IMR-90 (cell line): Measurements from ENCODE around the gene MYADML2. TPM values are rescaled to one million over a fixed set of nuclear protein-coding genes. Genes with fewer than 3 reads are reported as not detected.
A peak's percentile ranks its signal among the peaks of the same experiment; 100 is the strongest.

Experiments used
- BHLHE40 ChIP-seq: fragments of 150-350 bp; IDR thresholded peaks from 2 replicates; pipeline ENCODE4 v1.6.1; 2016; ENCODE audit warnings: mild to moderate bottlenecking, low read depth, low read length
- MAFK ChIP-seq: IDR thresholded peaks from 2 replicates; pipeline ENCODE4 v1.6.1; 2012; ENCODE audit warnings: low read depth, low read length, improper control_type of control experiment
- polyA plus RNA-seq, 3 experiments: library from polyadenylated mRNA; depleted of rRNA; stranded (reverse); fragments of >200 nt; gene quantifications; 2 replicates each; pipeline ENCODE4 v1.2.3, GENCODE V29; 2012; ENCODE audit warnings: low replicate concordance in 1 of 3
- total RNA-seq: library from RNA; depleted of rRNA; stranded (reverse); fragments of >200 nt; gene quantifications from 2 replicates; pipeline ENCODE4 v1.2.3, GENCODE V29; 2012
- TF ChIP-seq, protein P1 (sequence below): conservative IDR thresholded peaks from 2 replicates; pipeline ENCODE4 v1.5.1; 2012; ENCODE audit warnings: mild to moderate bottlenecking, low read depth, low read length, improper control_type of control experiment

MYADML2 gene
- total and polyA plus RNA-seq, 2 of the 4 experiments (the other 2 are of a cell fraction): not detected

DNA sequence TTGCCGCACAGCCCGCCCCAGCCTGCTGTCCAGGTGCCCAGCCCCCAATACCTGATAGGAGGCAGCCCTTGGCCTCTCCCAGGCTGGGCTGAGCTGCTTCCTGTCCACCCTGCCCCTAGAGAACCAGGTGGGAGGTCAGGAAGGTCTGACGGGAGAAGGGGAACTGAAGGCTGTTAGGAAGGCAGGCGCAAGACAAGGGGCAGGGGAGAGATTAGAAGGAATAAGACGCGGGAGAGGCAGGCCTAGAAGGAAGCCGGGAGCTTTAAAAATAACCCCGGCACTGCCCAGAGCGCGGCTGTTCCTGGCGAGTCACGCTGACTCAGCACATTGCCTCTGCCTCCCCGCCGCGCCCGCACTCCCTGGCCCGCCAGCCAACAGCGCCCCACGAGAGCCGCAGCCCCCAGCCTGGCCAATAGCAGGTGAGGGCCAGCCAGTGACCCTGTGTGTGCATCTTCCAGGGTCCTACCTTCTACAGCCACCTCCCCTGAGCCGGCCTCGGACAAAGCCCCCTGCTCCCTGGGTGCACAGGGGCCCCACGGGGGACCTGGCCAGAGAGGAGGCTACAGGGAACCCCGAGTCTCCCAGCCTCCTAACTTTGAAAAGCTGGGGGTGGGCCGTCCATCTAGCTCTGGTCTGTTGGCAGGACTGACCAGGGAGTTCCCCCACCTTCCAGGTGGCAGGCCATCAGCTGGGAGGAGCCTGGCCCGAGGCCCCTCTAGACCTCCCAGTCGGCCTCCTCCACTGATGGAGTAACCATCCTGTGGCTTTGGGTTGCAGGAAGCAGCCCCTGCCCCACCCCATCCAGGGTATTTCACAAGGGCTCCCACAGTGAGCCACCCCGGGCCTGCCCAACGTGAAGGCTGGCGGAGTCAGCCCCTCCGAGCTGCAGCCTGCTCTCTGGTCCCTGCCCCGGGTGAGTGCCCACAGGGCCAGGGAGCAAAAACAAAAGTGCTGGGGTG lies 23.5 kb downstream of the MYADML2 start (continued):
- TF ChIP-seq, protein P1, sequence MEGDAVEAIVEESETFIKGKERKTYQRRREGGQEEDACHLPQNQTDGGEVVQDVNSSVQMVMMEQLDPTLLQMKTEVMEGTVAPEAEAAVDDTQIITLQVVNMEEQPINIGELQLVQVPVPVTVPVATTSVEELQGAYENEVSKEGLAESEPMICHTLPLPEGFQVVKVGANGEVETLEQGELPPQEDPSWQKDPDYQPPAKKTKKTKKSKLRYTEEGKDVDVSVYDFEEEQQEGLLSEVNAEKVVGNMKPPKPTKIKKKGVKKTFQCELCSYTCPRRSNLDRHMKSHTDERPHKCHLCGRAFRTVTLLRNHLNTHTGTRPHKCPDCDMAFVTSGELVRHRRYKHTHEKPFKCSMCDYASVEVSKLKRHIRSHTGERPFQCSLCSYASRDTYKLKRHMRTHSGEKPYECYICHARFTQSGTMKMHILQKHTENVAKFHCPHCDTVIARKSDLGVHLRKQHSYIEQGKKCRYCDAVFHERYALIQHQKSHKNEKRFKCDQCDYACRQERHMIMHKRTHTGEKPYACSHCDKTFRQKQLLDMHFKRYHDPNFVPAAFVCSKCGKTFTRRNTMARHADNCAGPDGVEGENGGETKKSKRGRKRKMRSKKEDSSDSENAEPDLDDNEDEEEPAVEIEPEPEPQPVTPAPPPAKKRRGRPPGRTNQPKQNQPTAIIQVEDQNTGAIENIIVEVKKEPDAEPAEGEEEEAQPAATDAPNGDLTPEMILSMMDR: no peak
- TF ChIP-seq MAFK: peak; percentile 100
- no peak for TF ChIP-seq BHLHE40
